ENCODE data around the gene ARHGAP20.
"Not testable (repeated sequence)": the region's sequence is repeated elsewhere in the genome, so short reads cannot be mapped to it uniquely, and the experiment has no call there.

ARHGAP20 gene

GRCh38 chr11:110665689-110666465 lies 46.4 kb downstream of the ARHGAP20 start:
- Histone ChIP-seq H3K79me2 (ENCODE audit: control insufficient read depth, insufficient read depth, low read length, unreplicated experiment) (no peaks in the 10 kb centered on the region), H3K36me3 (ENCODE audit: insufficient read depth, low read length) (no peaks in the 10 kb centered on the region), H3K27me3 (ENCODE audit: insufficient read depth, low read length) (no peaks in the 10 kb centered on the region), H2AFZ (ENCODE audit: low read length, unreplicated experiment) (no peak overlapping the region), H3K4me3 (ENCODE audit: low read depth, low read length) (no peak overlapping the region), H3K27ac (ENCODE audit: low read depth, low read length) (no peak overlapping the region), H3K4me1 (ENCODE audit: control insufficient read depth, insufficient read depth, low read length, unreplicated experiment) (no peaks in the 10 kb centered on the region)

GRCh38 chr11:110655967-110656366 lies 56.3 kb downstream of the ARHGAP20 start:
- Histone ChIP-seq H3K4me3 (ENCODE audit: low read depth, low read length) (no peak overlapping the region), H2AFZ (ENCODE audit: low read length, unreplicated experiment) (no peak overlapping the region), H3K4me1 (ENCODE audit: control insufficient read depth, insufficient read depth, low read length, unreplicated experiment) (no peaks in the 10 kb centered on the region)

GRCh38 chr11:110654456-110654855 lies 57.8 kb downstream of the ARHGAP20 start:
- Histone ChIP-seq H3K4me3 (ENCODE audit: low read depth, low read length) (no peak overlapping the region), H3K79me2 (ENCODE audit: control insufficient read depth, insufficient read depth, low read length, unreplicated experiment) (no peaks in the 10 kb centered on the region), H3K27ac (ENCODE audit: low read depth, low read length) (no peak overlapping the region), H3K4me1 (ENCODE audit: control insufficient read depth, insufficient read depth, low read length, unreplicated experiment) (no peaks in the 10 kb centered on the region), H3K36me3 (ENCODE audit: insufficient read depth, low read length) (no peaks in the 10 kb centered on the region), H2AFZ (ENCODE audit: low read length, unreplicated experiment) (no peak overlapping the region), H3K27me3 (ENCODE audit: insufficient read depth, low read length) (no peaks in the 10 kb centered on the region)

More at GRCh38 chr11:110655967-110656366, 56.3 kb downstream of the ARHGAP20 start:
- Histone ChIP-seq H3K27me3 (ENCODE audit: insufficient read depth, low read length) (no peaks in the 10 kb centered on the region), H3K79me2 (ENCODE audit: control insufficient read depth, insufficient read depth, low read length, unreplicated experiment) (no peaks in the 10 kb centered on the region), H3K27ac (ENCODE audit: low read depth, low read length) (no peak overlapping the region), H3K36me3 (ENCODE audit: insufficient read depth, low read length) (no peaks in the 10 kb centered on the region)

GRCh38 chr11:110645253-110645652 lies 67.0 kb downstream of the ARHGAP20 start:
- no peaks in the 10 kb centered on the region for H3K4me1 ChIP-seq (ENCODE audit: control insufficient read depth, insufficient read depth, low read length, unreplicated experiment)
- no peak overlapping the region for H2AFZ ChIP-seq (ENCODE audit: low read length, unreplicated experiment)
- no peak overlapping the region for H3K4me3 ChIP-seq (ENCODE audit: low read depth, low read length)

GRCh38 chr11:110634370-110634769 lies 77.9 kb downstream of the ARHGAP20 start:
- no peaks in the 10 kb centered on the region for H3K4me1 ChIP-seq (ENCODE audit: control insufficient read depth, insufficient read depth, low read length, unreplicated experiment)
- no peak overlapping the region for H3K4me3 ChIP-seq (ENCODE audit: low read depth, low read length)
- no peak overlapping the region for H2AFZ ChIP-seq (ENCODE audit: low read length, unreplicated experiment)
- no peaks in the 10 kb centered on the region for H3K79me2 ChIP-seq (ENCODE audit: control insufficient read depth, insufficient read depth, low read length, unreplicated experiment)
- H3K36me3 ChIP-seq (ENCODE audit: insufficient read depth, low read length): no peaks in the 10 kb centered on the region
- H3K27ac ChIP-seq (ENCODE audit: low read depth, low read length): no peak overlapping the region
- H3K27me3 ChIP-seq (ENCODE audit: insufficient read depth, low read length): no peaks in the 10 kb centered on the region

More at GRCh38 chr11:110645253-110645652, 67.0 kb downstream of the ARHGAP20 start:
- Histone ChIP-seq H3K27ac (ENCODE audit: low read depth, low read length) (no peak overlapping the region), H3K27me3 (ENCODE audit: insufficient read depth, low read length) (no peaks in the 10 kb centered on the region), H3K79me2 (ENCODE audit: control insufficient read depth, insufficient read depth, low read length, unreplicated experiment) (no peaks in the 10 kb centered on the region), H3K36me3 (ENCODE audit: insufficient read depth, low read length) (no peaks in the 10 kb centered on the region)

GRCh38 chr11:110631551-110631950 lies 80.7 kb downstream of the ARHGAP20 start:
- Histone ChIP-seq H3K4me3 (ENCODE audit: low read depth, low read length) (no peak overlapping the region), H3K4me1 (ENCODE audit: control insufficient read depth, insufficient read depth, low read length, unreplicated experiment) (no peaks in the 10 kb centered on the region), H3K27ac (ENCODE audit: low read depth, low read length) (no peak overlapping the region), H3K36me3 (ENCODE audit: insufficient read depth, low read length) (no peaks in the 10 kb centered on the region), H2AFZ (ENCODE audit: low read length, unreplicated experiment) (no peak overlapping the region), H3K27me3 (ENCODE audit: insufficient read depth, low read length) (no peaks in the 10 kb centered on the region), H3K79me2 (ENCODE audit: control insufficient read depth, insufficient read depth, low read length, unreplicated experiment) (no peaks in the 10 kb centered on the region)

- Histone ChIP-seq H3K79me2 (ENCODE audit: control insufficient read depth, insufficient read depth, low read length, unreplicated experiment) (no peaks in the 10 kb centered on the region), H3K4me1 (ENCODE audit: control insufficient read depth, insufficient read depth, low read length, unreplicated experiment) (no peaks in the 10 kb centered on the region), H3K27ac (ENCODE audit: low read depth, low read length) (no peak overlapping the region), H3K4me3 (ENCODE audit: low read depth, low read length) (no peak overlapping the region), H3K36me3 (ENCODE audit: insufficient read depth, low read length) (no peaks in the 10 kb centered on the region), H2AFZ (ENCODE audit: low read length, unreplicated experiment) (no peak overlapping the region), H3K27me3 (ENCODE audit: insufficient read depth, low read length) (no peaks in the 10 kb centered on the region)
Measured at GRCh38 chr11:110629594-110629993, 82.6 kb downstream of the ARHGAP20 start.

- H2AFZ ChIP-seq (ENCODE audit: low read length, unreplicated experiment): no peak overlapping the region
- no peak overlapping the region for H3K27ac ChIP-seq (ENCODE audit: low read depth, low read length)
- H3K4me3 ChIP-seq (ENCODE audit: low read depth, low read length): no peak overlapping the region
- H3K79me2 ChIP-seq (ENCODE audit: control insufficient read depth, insufficient read depth, low read length, unreplicated experiment): no peaks in the 10 kb centered on the region
- no peaks in the 10 kb centered on the region for H3K4me1 ChIP-seq (ENCODE audit: control insufficient read depth, insufficient read depth, low read length, unreplicated experiment)
- H3K36me3 ChIP-seq (ENCODE audit: insufficient read depth, low read length): 0 out of 2 replicates have a peak, but pooled peaks cover 4% of the 10 kb centered on the region
- H3K27me3 ChIP-seq (ENCODE audit: insufficient read depth, low read length): no peaks in the 10 kb centered on the region
Measured at GRCh38 chr11:110621826-110622225, 90.4 kb downstream of the ARHGAP20 start.

- H2AFZ ChIP-seq (ENCODE audit: low read length, unreplicated experiment); H3K4me3 ChIP-seq (ENCODE audit: low read depth, low read length); H3K27me3 ChIP-seq (ENCODE audit: insufficient read depth, low read length); H3K36me3 ChIP-seq (ENCODE audit: insufficient read depth, low read length); H3K4me1 ChIP-seq (ENCODE audit: control insufficient read depth, insufficient read depth, low read length, unreplicated experiment); H3K79me2 ChIP-seq (ENCODE audit: control insufficient read depth, insufficient read depth, low read length, unreplicated experiment); H3K27ac ChIP-seq (ENCODE audit: low read depth, low read length): not testable (repeated sequence)
Measured at GRCh38 chr11:110619366-110619765, 92.9 kb downstream of the ARHGAP20 start.

GRCh38 chr11:110614031-110614430 lies 98.2 kb downstream of the ARHGAP20 start:
- H3K27ac ChIP-seq (ENCODE audit: low read depth, low read length): no peak overlapping the region
- no peaks in the 10 kb centered on the region for H3K36me3 ChIP-seq (ENCODE audit: insufficient read depth, low read length)
- no peak overlapping the region for H2AFZ ChIP-seq (ENCODE audit: low read length, unreplicated experiment)
- no peak overlapping the region for H3K4me3 ChIP-seq (ENCODE audit: low read depth, low read length)
- H3K79me2 ChIP-seq (ENCODE audit: control insufficient read depth, insufficient read depth, low read length, unreplicated experiment): no peaks in the 10 kb centered on the region
- H3K4me1 ChIP-seq (ENCODE audit: control insufficient read depth, insufficient read depth, low read length, unreplicated experiment): no peaks in the 10 kb centered on the region
- H3K27me3 ChIP-seq (ENCODE audit: insufficient read depth, low read length): no peaks in the 10 kb centered on the region

GRCh38 chr11:110613197-110613918 lies 98.9 kb downstream of the ARHGAP20 start:
- no peaks in the 10 kb centered on the region for H3K27me3 ChIP-seq (ENCODE audit: insufficient read depth, low read length)
- H3K27ac ChIP-seq (ENCODE audit: low read depth, low read length): no peak overlapping the region
- H3K79me2 ChIP-seq (ENCODE audit: control insufficient read depth, insufficient read depth, low read length, unreplicated experiment): no peaks in the 10 kb centered on the region
- H3K36me3 ChIP-seq (ENCODE audit: insufficient read depth, low read length): no peaks in the 10 kb centered on the region
- H2AFZ ChIP-seq (ENCODE audit: low read length, unreplicated experiment): no peak overlapping the region
- H3K4me3 ChIP-seq (ENCODE audit: low read depth, low read length): no peak overlapping the region
- no peaks in the 10 kb centered on the region for H3K4me1 ChIP-seq (ENCODE audit: control insufficient read depth, insufficient read depth, low read length, unreplicated experiment)
